ENCODE measurements around the gene RASAL3.
"Not testable (repeated sequence)": the region's sequence is repeated elsewhere in the genome, so short reads cannot be mapped to it uniquely, and the experiment has no call there.

The RASAL3 gene

GRCh38 chr19:15488489-15489226, 24.3 kb upstream of the RASAL3 start:
- H3K4me3 ChIP-seq (ENCODE audit: low read depth, low read length), result no peak overlapping the region
- TF ChIP-seq MYC (IDR thresholded peaks at IDR 0.05; ENCODE audit: low read depth, low read length) (no peak), CTCF (IDR thresholded peaks at IDR 0.05; ENCODE audit: low read depth, low read length) (no peak), POLR2A (IDR thresholded peaks at IDR 0.05; ENCODE audit: extremely low read depth, insufficient read length) (no peak), MAX (IDR thresholded peaks at IDR 0.05; ENCODE audit: low read depth, low read length) (no peak)
- DNase-seq (ENCODE audit: low read depth), result no peak

GRCh38 chr19:15487038-15487437, 22.7 kb upstream of the RASAL3 start:
- DNase-seq (ENCODE audit: low read depth), result no peak
- TF ChIP-seq MAX (IDR thresholded peaks at IDR 0.05; ENCODE audit: low read depth, low read length), result no peak
- TF ChIP-seq MYC (IDR thresholded peaks at IDR 0.05; ENCODE audit: low read depth, low read length), result no peak
- no peak for TF ChIP-seq CTCF (IDR thresholded peaks at IDR 0.05; ENCODE audit: low read depth, low read length)
- TF ChIP-seq POLR2A (IDR thresholded peaks at IDR 0.05; ENCODE audit: extremely low read depth, insufficient read length), result no peak
- no peak overlapping the region for H3K4me3 ChIP-seq (ENCODE audit: low read depth, low read length)

- H3K4me3 ChIP-seq (ENCODE audit: low read depth, low read length); DNase-seq (ENCODE audit: low read depth): not testable (repeated sequence)
Measured at GRCh38 chr19:15485768-15486167, 21.4 kb upstream of the RASAL3 start.

GRCh38 chr19:15480996-15481395, 16.7 kb upstream of the RASAL3 start:
- DNase-seq (ENCODE audit: low read depth); H3K4me3 ChIP-seq (ENCODE audit: low read depth, low read length): not testable (repeated sequence)

GRCh38 chr19:15479391-15480345, 15.3 kb upstream of the RASAL3 start, which contains the start of gene PGLYRP2:
PGLYRP2 (minus strand) TSS chr19:15479501; CDS start chr19:15479371, 130 bp downstream.
- TF ChIP-seq MYC (IDR thresholded peaks at IDR 0.05; ENCODE audit: low read depth, low read length) (no peak), MAX (IDR thresholded peaks at IDR 0.05; ENCODE audit: low read depth, low read length) (no peak), CTCF (IDR thresholded peaks at IDR 0.05; ENCODE audit: low read depth, low read length) (no peak), POLR2A (IDR thresholded peaks at IDR 0.05; ENCODE audit: extremely low read depth, insufficient read length) (no peak)

GRCh38 chr19:15476325-15476724, 12.0 kb upstream of the RASAL3 start:
- DNase-seq (ENCODE audit: low read depth), result no peak
- TF ChIP-seq MYC (IDR thresholded peaks at IDR 0.05; ENCODE audit: low read depth, low read length) (no peak), POLR2A (IDR thresholded peaks at IDR 0.05; ENCODE audit: extremely low read depth, insufficient read length) (no peak), MAX (IDR thresholded peaks at IDR 0.05; ENCODE audit: low read depth, low read length) (no peak), CTCF (IDR thresholded peaks at IDR 0.05; ENCODE audit: low read depth, low read length) (no peak)
- no peak overlapping the region for H3K4me3 ChIP-seq (ENCODE audit: low read depth, low read length)

More at GRCh38 chr19:15479391-15480345, 15.3 kb upstream of the RASAL3 start, which contains the start of gene PGLYRP2:
- H3K4me3 ChIP-seq (ENCODE audit: low read depth, low read length), result no peak within 1 kb of the TSS
- no peak for DNase-seq (ENCODE audit: low read depth)

Data from NB4 (cell line).